IPS-NIHi7 (cell line): ENCODE measurements around the gene UST.
"Not testable (repeated sequence)": the region's sequence is repeated elsewhere in the genome, so short reads cannot be mapped to it uniquely, and the experiment has no call there.

Experiments
- DNase-seq: peaks from one replicate; pipeline ENCODE4 v3.0.0; 2012; ENCODE audit warnings: mixed read lengths; ENCODE audit errors: extremely low spot score

UST gene

GRCh38 chr6:148735989-148736388 lies 10.8 kb upstream of the UST start:
- no peak for DNase-seq

DNA sequence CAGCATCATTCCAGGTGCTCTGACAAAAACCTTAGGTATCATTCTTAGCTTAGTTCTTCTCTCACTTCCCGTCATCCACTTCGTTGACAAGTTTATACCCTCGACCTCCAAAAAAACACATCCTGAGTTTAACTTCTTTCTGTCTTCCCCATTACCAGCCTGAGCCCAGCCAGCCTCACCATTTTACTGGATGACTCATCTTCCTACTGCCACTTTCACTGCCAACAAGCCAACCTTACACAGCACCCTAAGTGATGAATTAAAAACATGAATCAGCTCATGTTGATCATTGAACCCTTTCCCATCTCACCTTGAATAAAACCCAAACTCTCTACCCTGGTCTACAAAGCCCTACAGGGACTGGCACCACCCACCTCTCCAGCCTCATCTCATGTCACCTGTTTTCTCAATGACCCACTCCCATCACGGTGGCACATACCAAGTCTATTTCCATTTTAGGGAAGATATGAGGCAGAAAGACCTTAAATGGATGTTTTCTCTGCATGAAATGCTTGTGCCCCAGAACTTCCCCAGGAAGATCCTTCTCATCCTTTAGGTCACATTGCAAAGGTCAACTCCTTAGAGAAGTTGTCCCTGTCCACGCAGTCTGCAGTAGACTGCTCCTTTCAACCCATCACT lies 9.9 kb upstream of the UST start:
- no peak for DNase-seq

DNA sequence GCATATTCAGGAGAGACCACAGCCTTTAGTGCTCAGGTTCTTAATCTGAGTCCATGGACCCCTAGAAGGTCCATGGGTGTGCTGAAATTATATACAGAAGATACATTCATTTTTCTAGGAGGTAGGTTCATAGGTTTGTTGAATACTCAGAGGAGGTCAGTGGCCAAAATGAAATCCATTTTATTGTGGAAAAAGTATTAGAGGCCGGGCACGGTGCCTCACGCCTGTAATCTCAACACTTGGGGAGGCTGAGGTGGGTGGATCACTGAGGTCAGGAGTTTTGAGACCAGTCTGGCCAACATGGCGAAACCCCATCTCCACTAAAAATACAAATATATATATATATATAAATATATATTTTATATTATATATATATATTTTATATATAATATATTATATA lies 9.0 kb upstream of the UST start:
- no peak for DNase-seq

- DNase-seq = no peak
Observed at GRCh38 chr6:148738946-148739821, 7.6 kb upstream of the UST start.

DNA sequence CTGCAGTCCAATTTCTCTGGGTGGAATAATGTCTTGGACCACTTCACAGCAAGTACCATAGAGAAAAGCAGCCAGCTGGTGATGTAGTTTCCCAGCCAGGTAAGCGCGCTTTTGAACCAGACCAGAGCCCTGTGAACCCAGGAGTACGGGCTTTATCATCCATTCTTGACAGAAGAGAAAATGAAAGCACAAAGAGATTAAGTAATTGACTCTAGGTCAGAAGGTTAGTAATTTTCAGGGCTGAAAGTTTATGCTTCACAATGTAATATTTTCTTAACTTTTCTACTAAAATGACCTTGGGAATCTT lies 7.1 kb upstream of the UST start:
- no peak for DNase-seq

DNA sequence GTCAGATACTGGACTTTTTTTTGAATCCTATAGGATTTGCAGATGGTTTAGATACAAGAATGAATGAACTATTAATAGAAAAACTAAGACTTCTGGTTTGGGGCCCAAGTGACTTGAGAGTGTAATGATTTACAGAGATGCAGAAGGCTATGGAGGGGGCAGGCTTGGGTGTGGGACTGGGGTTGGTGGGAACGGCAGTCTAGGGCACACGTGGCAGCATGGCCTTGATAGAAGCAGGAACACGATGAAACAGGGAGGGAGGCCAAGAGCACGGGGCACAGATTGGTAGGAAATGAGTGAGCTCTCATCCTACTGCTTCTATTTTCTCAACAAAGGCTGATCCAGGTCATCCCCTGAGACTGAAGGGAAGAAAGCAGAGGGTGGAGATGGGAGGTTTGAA lies 3.4 kb upstream of the UST start:
- no peak for DNase-seq

GRCh38 chr6:148745926-148746325 lies 904 bp upstream of the UST start:
- no peak for DNase-seq

- peak; percentile 21 for DNase-seq
Observed at GRCh38 chr6:148747145-148747470, 278 bp downstream of the UST start.

DNA sequence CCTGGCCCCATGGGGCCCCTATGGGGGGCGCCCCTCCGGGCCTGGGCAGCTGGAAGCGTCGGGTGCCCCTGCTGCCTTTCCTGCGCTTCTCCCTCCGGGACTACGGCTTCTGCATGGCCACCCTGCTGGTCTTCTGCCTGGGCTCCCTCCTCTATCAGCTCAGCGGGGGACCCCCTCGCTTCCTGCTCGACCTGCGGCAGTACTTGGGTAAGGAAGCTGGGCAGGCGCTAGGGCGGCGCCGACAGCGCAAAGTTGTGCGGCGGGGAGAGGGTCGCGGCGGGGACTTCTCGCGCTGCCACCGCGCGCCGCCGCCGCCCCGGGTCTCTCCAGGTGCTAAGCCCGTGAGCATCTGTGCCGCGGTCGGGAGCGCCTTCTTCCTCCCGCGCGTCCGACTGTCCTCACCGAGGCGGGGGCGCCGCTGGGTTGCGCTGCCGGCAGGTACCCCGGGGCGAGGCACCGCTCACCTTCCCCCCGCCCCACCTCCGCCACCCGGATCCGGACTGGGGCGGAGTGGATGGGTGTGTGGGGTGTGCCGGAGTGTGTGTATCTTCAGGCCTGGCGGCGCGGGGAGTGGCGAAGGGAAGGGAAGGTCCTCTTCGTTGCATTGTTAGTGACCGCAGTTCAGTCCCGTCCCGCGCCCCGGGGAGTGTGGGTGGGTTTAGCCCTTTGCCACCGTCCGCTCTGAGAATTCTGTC lies 788 bp downstream of the UST start:
- DNase-seq = peak; percentile 43

GRCh38 chr6:148749674-148750073 lies 2.8 kb downstream of the UST start:
- no peak for DNase-seq

- no peak for DNase-seq
Observed at GRCh38 chr6:148750838-148751792, 4.3 kb downstream of the UST start.

GRCh38 chr6:148751793-148752170 lies 5.0 kb downstream of the UST start:
- no peak for DNase-seq

DNA sequence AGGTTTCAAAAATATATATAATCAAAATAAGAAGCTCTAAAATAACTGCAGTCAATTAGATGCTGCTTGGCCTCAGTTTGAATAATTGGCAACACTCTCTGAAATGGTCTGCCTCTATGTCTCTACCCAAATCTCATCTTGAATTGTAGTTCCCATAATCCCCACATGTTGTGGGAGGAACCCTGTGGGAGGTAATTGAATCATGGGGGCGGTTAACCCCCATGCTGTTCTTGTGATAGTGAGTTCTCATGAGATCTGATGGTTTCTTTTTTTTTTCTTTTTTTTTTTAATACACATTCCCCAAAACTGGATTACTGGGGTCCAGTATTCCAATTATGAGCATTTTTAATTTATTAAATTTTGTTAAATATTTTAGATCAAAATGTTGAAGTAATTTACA lies 8.5 kb downstream of the UST start:
- DNase-seq = not testable (repeated sequence)

DNA sequence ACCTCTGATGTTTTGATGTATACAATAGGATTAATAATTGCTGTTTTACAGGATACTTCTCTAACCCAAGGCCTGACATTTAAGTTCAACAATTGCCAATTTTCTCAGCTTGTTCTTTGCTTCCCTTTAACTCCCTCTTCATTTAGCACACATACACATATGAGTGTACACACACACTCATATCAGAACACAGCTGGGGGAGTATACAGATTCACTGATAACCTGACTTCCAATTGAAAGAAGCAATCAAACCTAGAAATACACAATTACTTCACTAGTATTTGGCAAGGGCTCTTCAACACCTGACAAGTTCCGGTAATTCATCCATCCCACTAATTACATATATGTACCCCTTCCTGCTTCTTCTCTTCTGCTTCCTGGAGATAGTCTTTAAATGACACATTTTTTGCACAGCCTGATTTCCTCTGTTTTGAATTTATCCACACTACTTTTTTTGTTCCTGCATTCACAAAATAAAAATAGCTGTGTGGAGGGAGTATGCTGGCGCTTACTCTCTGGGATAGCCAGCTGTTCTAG lies 11.2 kb downstream of the UST start:
- no peak for DNase-seq

- no peak for DNase-seq
Observed at GRCh38 chr6:148758492-148758891, 11.7 kb downstream of the UST start.

DNA sequence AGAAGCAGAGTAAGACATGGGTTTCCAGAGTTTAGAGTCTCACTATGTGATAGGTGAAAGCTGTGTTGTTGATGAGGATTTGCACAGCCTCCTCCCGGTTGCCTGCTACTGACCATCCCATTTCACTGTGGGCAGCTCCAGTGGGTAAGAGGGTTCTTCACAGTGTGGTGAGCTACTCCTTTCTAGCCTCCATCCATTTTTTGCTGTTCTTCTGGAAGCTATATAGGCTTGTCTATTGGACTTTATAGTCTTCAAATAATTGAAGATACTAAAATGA lies 13.4 kb downstream of the UST start:
- DNase-seq = no peak

DNA sequence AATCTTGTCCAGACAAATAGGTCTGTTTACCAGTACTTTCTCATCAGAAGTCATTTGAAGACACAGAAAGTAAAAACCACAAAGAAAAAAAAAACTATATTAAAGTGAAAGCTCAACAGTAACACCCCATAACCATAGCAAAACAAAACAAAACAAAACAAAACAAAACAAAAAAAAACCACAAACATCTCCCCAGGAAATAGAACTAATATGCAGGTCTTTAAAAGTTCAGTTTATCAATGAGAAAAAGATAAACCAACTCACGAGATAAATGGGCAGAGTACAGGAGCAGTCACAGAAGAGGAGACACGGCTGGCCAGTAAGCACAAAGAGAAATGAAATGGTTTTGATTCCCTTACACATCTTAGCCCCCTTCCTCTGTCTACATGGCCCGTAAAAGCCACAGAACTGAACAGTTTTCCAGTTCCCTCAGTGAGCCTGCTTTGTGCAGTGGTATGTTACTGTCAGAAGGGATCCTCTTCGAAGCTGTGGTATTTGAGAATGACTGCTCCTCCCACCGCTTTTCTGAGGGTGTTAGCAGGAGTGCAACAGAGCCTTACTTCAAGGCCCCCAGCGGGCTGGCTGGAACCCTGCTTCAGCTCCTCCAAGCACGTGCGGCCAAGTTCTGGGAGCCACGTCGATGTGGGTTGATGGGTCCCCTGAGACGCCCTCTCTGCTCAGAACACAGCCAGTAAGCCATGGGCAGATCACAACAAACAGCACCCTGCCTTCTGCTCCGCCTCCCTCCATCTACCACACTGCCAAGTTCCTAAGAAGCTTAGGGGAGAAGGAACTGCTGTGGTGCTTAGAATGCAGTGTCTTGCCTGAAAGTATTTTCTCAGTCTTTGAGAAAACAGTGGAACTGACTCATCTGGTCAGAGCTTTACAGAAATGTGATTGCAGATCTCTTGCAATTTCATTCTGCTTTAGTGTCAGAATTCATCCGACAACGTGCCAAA lies 14.0 kb downstream of the UST start:
- peak; percentile 43 for DNase-seq

DNA sequence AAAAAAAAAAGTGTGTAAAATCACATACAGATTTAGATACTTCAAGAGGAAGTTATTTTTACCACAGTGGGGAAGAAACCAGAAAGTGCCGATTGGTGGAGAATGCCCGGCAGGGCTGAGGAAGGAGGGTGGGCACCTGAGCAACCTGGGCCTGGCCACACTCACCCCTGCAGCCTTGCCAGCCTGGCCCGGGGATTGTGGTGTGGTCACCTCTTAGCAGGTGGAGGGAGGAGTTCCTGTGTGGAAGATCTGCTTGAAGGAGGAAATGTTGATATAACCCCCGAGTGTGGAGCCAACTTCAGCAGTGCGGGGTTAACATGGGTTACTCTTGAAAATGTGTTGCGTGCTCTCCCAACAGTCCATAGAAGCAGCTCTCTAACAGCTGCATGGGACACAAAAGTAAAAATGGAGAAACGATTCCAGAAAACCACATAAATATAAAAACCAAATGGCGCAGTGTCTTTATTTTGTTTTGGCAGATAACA lies 14.7 kb downstream of the UST start:
- no peak for DNase-seq

GRCh38 chr6:148762231-148762630 lies 15.4 kb downstream of the UST start:
- no peak for DNase-seq

- not testable (repeated sequence) for DNase-seq
Observed at GRCh38 chr6:148764259-148765020, 17.6 kb downstream of the UST start.
